Activated CD4-positive, alpha-beta T cell treated with anti-CD3 and anti-CD28 coated beads for 4 hours (primary cell): ENCODE results near the gene SMIM1.
A peak's percentile ranks its signal among the peaks of the same experiment; 100 is the strongest.

Source experiments
- DNase-seq, 2 donors: peaks; one replicate each; pipeline ENCODE4 v3.0.0-alpha.2; 2020

SMIM1 gene

GRCh38 chr1:3759796-3760195 is 12.8 kb upstream of the SMIM1 start:
- DNase-seq, result no peak

DNA sequence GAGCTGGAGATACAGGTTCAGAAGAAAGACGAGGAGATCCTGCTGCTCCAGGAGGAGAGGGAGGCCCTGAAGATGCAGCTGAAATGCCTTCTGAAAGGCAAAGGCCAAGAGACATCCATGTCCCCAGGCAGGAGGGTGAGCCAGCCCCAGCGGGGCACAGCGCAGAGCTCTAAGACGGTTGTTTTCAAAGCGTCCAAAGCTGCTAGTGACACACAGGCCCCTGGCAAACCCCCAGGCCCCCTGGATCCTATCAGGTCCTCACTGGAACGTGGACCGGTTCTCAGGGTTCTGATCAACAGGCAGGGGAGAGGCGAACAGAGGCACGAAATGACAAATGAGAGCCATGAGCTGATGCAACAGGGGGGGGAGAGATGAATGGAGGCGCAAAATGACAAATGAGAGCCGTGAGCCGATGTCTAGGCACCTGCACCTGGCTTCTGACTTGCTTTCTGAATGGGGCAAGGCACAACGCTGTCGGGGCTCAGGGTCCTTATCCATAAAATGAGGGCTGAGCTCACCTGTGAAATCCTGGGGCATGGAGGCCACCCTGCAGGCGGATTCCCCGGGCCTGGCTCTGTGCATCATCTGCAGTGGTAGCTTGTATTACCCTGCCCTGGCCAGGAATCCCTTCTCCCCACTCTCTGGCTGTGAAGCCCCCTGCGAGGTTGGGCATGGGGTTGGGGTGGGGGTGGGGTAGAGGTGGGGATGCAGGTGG is 11.1 kb upstream of the SMIM1 start:
- DNase-seq, result no peak

GRCh38 chr1:3762151-3762872 is 10.2 kb upstream of the SMIM1 start:
- DNase-seq, result no peak

DNA sequence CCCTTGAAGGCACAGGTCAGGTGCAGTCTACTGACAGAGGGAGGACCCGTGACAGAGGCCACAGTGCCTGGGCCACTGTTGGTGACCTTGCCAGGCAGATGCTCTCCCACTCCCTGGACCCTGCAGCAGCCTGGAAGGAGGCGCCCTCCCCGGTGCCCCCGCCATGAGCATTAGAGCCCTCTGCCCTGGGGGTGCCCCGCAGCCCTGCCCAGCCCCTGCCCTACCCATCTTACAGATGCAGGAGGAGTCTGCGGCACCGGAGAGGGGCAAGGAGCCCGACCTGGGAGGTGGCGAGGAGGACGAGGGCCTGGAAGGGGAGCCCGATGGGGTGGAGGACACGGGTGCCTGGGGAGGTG is 9.7 kb upstream of the SMIM1 start:
- no peak for DNase-seq

DNA sequence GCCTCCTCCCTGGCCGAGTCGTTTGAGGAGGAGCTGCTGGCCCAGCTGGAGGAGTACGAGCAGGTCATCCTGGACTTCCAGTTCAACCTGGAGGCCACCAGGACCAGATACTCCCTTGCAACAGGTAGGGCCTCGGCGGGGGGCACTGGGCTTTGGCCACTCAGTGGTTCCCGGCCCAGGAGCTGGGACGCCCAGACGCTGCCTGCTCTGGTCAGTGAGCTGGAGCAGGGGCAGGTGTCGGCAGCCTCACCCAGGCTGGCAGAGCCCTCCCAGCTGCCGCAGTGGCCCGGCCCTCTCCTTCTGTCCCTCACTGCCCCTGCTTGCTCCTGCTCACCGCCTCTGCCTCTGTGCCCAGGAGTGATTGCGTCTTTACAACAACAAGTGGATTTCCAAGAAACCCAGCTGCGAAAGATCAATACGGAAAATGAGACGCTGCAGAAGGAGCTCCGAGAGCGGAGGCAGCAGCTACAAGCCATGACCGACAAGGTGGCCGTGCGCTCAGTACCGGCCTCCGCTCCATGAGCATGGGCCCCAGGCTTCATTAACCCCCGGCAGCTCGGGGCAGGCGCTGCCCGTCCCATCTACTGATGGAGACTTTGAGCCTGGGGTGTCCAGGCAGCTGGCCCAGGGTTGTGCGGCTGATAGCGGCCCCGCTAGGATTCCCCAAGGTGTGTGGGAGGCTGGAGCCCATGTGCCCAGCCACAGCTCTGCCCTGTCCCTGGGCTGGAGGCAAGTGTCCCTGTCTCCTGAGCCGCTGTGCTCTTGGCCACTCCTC is 9.0 kb upstream of the SMIM1 start:
- DNase-seq, result no peak

DNA sequence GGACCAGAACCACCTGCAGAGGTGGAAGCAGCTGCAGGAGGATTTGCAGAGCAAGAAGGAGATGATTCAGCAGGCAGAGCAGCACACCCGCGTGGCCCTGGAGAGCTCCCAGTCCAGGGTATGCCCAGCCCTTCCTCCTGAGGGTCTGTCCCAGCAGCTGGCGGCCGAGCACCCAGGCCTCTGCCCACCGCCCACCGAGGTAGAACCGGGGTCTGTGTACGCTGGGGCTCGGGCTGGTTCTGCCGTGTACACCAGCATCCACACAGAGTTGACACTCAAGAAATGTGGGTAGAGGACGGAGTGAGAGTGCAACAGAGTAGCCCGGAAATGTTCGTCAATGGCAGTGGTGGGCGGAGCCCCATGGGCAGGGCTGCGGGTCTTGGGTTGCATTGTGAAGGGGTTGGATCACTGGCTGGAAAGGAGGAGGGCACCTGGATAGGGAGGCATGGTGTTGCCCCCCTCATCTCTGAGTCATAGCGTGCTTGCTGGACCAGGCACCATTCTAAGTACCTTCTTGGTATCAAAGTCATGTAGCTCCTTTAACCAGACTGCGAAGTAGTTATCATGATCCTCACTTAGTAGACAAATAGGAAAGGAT is 5.1 kb upstream of the SMIM1 start:
- DNase-seq, result no peak

GRCh38 chr1:3768811-3769390 is 3.6 kb upstream of the SMIM1 start:
- DNase-seq, result no peak

DNA sequence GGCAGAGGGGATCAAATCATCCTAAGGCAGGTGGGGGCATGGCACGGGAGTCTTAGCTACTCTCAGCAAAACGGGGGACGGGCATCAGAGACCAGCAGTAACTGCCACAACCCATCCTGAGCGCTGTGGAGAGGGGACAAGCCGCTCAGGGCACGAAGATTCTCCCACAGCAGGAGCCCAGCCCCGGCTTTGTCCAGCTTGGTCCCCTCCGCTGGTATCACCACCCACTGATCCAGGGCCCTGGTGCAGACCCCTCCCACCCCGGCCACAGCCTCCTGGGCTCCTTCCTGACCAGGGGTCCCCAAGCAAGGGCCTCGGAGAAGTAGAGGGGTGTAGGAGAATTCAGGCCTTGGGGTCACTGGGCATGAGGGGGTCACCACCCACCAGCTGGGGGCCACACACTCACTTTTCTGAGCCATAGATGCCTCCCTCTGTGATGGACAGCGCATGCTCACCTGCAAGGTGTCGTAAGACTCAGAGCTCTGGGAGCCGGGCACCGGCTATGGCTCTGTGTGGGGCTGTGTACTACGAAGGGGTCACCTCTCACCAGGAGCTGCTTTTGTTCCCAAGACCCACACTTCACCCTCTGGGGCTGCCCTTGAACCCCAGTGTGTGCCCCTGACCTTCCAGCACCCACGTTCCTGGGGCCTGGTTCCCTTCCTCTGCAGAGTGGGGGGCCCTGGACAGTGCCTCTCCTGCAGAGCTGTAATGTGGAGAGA is 2.3 kb upstream of the SMIM1 start:
- DNase-seq, result no peak

DNA sequence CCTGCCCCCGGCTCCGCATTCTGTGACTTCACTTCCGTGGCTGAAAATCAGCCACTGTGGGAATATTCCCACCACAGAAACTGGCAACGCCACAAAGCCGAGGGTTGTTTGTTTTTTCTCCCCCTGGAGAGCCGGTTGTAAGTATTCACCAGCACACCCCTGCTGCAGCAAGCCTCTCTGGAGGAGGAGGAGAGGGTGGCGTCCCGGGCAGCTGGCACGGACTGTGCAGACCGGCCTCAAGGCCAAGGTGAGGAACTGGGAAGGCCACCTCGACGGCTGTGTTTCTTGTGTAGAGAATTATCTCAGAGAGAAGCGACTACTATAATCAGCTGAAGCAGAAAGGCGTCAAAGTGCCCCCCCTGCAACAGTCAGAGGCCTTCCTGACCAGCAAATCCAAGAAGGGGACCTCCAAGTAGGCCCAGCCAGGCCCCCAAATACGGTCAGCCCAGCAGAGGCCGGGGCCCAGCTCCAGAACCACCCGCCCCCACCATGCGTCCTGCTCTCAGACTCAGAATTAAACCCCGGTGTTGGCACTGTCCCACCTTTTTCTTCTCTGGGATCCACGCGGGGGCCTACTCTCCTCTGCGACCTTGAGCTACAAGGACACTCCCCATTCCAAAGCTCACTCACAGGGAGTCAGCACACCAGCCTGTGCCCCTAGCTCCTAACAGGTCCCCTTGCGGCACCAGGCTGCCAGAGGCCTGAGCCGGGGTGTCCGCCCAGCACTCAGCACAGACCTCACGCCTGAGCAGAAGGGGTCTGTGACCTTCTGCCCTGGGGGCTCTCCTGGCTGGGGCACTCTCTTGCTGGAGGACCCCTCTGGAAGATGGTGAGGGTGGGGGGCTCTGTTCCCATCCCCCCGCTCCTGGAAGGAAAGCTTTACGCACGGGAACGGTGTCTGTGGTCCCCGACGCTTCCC is 1.2 kb upstream of the SMIM1 start:
- no peak for DNase-seq

DNA sequence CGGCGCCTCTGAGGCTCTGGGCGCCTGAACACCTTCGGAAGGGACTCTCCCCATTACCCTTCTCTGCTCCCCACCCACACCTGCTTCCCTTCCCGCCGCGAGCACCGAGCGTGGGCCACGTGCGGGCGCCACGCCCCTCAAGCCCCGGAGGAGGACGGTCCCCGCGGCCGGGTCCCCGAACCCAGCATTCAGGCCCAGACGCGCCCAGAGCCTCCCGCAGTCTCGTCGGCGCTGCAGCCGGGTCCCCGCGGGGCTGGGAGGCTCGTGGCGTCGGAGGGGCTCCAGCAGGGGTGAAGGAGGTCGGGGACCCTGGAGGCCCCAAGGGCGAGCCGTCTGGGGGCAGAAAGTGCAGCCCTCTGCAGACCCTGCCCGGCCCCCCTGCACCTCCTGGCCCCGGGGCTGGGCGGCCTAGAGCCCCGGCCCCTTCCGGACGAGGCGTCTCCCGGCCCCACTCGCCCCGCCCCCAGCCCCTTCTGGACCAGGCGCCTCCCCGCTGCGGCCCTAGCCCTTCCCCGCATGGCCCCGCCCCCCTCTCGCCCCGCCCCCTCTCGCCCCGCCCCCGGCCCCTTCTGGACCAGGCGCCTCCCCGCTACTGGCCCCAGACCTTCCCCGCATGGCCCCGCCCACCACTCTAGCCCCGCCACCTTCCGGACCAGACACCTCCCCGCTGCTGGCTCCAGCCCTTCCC is 378 bp upstream of the SMIM1 start:
- peak; percentile 80 to 85 for DNase-seq

GRCh38 chr1:3773572-3774275 is 1.2 kb downstream of the SMIM1 start:
- no peak for DNase-seq

DNA sequence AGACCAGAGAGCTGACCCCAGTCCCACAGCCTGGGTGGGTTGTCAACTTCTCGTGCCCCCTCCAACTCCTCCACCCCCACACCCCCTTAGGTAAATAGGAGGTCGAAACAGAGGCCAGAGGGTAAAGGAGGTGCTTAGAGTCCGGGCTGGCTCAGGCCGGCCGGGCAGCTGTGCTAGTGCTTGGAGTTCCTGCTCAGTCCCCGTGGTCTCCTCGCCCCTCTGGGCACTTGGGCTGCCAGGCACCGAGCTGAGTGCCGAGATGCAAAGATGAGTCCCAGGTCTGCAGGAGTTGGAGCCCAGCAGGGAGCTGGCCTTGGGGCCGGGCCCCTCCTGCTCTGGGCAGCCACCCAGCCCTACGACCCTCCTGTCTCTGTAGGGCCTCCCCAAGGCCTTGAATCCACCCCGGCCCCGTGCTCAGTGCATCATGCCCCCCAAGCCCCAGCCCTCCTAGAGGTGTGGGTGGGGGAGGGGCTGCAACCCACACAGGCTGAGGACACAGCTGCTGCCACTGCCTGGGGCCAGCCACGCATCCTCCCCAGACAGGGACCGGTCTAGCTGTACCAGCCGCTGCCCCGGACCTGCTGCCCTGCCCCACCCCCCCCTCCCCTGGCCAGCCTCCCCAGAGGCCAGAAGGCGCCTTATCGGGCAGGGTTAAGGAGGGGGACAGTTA is 1.9 kb downstream of the SMIM1 start:
- DNase-seq, result no peak

DNA sequence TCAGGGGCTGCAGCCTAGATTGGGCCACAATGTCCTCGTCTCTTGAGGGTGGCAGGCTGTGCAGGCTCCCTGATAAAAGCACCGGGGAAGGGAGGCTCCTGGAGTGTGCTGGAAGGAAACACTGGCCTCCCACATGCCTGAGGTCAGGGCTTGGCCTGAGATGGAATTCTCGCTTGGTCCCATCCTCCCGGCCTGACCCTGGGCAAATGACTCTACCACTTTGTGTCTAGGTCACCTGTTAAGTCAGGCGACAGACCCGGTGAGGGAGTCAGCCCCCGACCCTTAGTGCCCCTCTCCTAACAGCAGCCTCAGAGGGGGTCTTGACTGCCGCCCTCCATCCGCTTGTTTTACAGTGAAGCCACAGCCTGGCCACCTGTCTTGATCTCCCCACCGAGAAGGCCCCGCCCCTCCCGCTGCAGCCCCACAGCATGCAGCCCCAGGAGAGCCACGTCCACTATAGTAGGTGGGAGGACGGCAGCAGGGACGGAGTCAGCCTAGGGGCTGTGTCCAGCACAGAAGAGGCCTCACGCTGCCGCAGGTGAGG is 2.5 kb downstream of the SMIM1 start:
- DNase-seq, result no peak

- peak; percentile 30 to 46 for DNase-seq
These were observed 3.1 kb downstream of the SMIM1 start for GRCh38 chr1:3775490-3776230.

- no peak for DNase-seq
These were observed 3.8 kb downstream of the SMIM1 start for GRCh38 chr1:3776231-3776961.

- DNase-seq, result no peak
These were observed 4.6 kb downstream of the SMIM1 start for GRCh38 chr1:3777078-3777547.
